GM21737 (cell line): Measurements from ENCODE around the gene ERCC2.

ENCODE experiments used
- ATAC-seq: cut with Tn5 transposase; IDR thresholded peaks from one replicate; pipeline ENCODE4 v1.9.1; 2021; ENCODE audit warnings: mild to moderate bottlenecking, moderate library complexity; ENCODE audit not compliant: unreplicated experiment

Gene ERCC2

GRCh38 chr19:45402298-45403061, 32.1 kb upstream of the ERCC2 start:
- no peak for ATAC-seq

- no peak for ATAC-seq
Observed at GRCh38 chr19:45401815-45402214, 31.4 kb upstream of the ERCC2 start.

- ATAC-seq, result no peak
Observed at GRCh38 chr19:45400192-45400591, 29.8 kb upstream of the ERCC2 start.

GRCh38 chr19:45395821-45396617, 25.6 kb upstream of the ERCC2 start:
- ATAC-seq, result no peak

- ATAC-seq, result no peak
Observed at GRCh38 chr19:45391871-45392665, 21.7 kb upstream of the ERCC2 start.

GRCh38 chr19:45391346-45391745, 21.0 kb upstream of the ERCC2 start:
- ATAC-seq, result no peak

GRCh38 chr19:45385392-45386221, 15.2 kb upstream of the ERCC2 start:
- no peak for ATAC-seq

- no peak for ATAC-seq
Observed at GRCh38 chr19:45382426-45382825, 12.1 kb upstream of the ERCC2 start.

- ATAC-seq, result no peak
Observed at GRCh38 chr19:45380107-45380506, 9.7 kb upstream of the ERCC2 start.

- ATAC-seq, result no peak
Observed at GRCh38 chr19:45376045-45376724, 5.8 kb upstream of the ERCC2 start.

GRCh38 chr19:45368737-45369340, 1.5 kb downstream of the ERCC2 start:
- ATAC-seq, result no peak

- ATAC-seq, result no peak
Observed at GRCh38 chr19:45368127-45368526, 2.2 kb downstream of the ERCC2 start.

- no peak for ATAC-seq
Observed at GRCh38 chr19:45364696-45365095, 5.7 kb downstream of the ERCC2 start.

- no peak for ATAC-seq
Observed at GRCh38 chr19:45363861-45364459, 6.4 kb downstream of the ERCC2 start.

GRCh38 chr19:45362291-45362690, 8.1 kb downstream of the ERCC2 start:
- ATAC-seq, result no peak

GRCh38 chr19:45361608-45362007, 8.8 kb downstream of the ERCC2 start:
- no peak for ATAC-seq

GRCh38 chr19:45358213-45358792, 12.1 kb downstream of the ERCC2 start:
- no peak for ATAC-seq

GRCh38 chr19:45357445-45357783, 13.0 kb downstream of the ERCC2 start:
- ATAC-seq, result no peak
